HepG2 (cell line): ENCODE data around the gene PLEKHA5. TPM values are rescaled to one million over a fixed set of nuclear protein-coding genes. Genes with fewer than 3 reads are reported as not detected.

ENCODE experiments used
- ATAC-seq: fragments of 200-7000 bp; cut with Tn5 transposase; 3 replicates; pipeline ENCODE4 v1.9.1; 2020; ENCODE audit warnings: mild to moderate bottlenecking, moderate library complexity
- BruUV-seq: library from RNA; stranded (reverse); fragments of 400-500 nt; replicated peaks from 2 replicates; lab custom pipeline; 2021; lab: Mats Ljungman, UMichigan
- CTCF ChIA-PET: fragments of 300-600 bp; formaldehyde crosslinking; extraction: SDS; loops from one replicate; lab custom pipeline; 2021; ENCODE audit warnings: low total read pairs, inconsistent platforms, low intra/inter-chr PET ratio; lab: Yijun Ruan, JAX
- POLR2A ChIA-PET: fragments of 350-600 bp; sonication (Branson Sonifier 250); formaldehyde crosslinking; loops from one replicate; lab custom pipeline; 2020; ENCODE audit warnings: antibody characterized with exemption, inconsistent platforms; lab: Yijun Ruan, JAX
- DNase-seq: peaks from one replicate; pipeline ENCODE4 v3.0.0-alpha.2; 2015; ENCODE audit warnings: low spot score
- FAIRE-seq: peaks from 3 replicates; lab custom pipeline; 2011; peaks lifted over from hg19 to GRCh38; lab: Jason Lieb, UNC
- H2AFZ ChIP-seq: one replicate; pipeline ENCODE4 v1.6.1; 2011; ENCODE audit warnings: low read length, inconsistent platforms
- H3K27ac ChIP-seq: fragments of 300-600 bp; 3 replicates; pipeline ENCODE4 v1.8.0; 2011; ENCODE audit warnings: mixed run types, mild to moderate bottlenecking, mixed read lengths, low read length, inconsistent platforms; ENCODE audit not compliant: insufficient read depth; ENCODE audit errors: extremely low read length
- H3K27me3 ChIP-seq, 2 experiments: fragments of 200-600 bp in 1 of 2; 2 replicates in 1 of 2; 3 replicates in 1 of 2; pipeline versions ENCODE4 v1.6.0 to v1.8.0; 2011; ENCODE audit warnings: low read length in 2 of 2, mild to moderate bottlenecking in 2 of 2, moderate library complexity in 2 of 2, inconsistent platforms in 1 of 2; ENCODE audit not compliant: insufficient read depth in 2 of 2, control insufficient read depth in 1 of 2
- H3K36me3 ChIP-seq, 2 experiments: fragments of 200-600 bp in 1 of 2; replicated peaks in 1 of 2; 2 replicates in 1 of 2; 3 replicates in 1 of 2; pipeline versions ENCODE4 v1.5.1 to v1.8.0; 2011; ENCODE audit warnings: low read length in 2 of 2, inconsistent platforms in 1 of 2; ENCODE audit not compliant: insufficient read depth in 2 of 2, control insufficient read depth in 1 of 2
- H3K4me1 ChIP-seq: 2 replicates; pipeline ENCODE4 v1.5.1; 2012; ENCODE audit warnings: low read length, inconsistent platforms; ENCODE audit not compliant: insufficient read depth
- H3K4me2 ChIP-seq: 2 replicates; pipeline ENCODE4 v1.6.0; 2011; ENCODE audit warnings: low read depth, low read length, inconsistent platforms
- H3K4me3 ChIP-seq, 3 experiments: fragments of 200-600 bp in 1 of 3; sonication (generic), shearing (Covaris generic) in 1 of 3; replicated peaks in 1 of 3; 2 replicates each; pipeline ENCODE4 v1.5.1; 2011 to 2016; ENCODE audit warnings: low read length in 3 of 3, inconsistent platforms in 2 of 3, low read depth in 2 of 3, mild to moderate bottlenecking in 2 of 3, control low read depth in 1 of 3, mixed read lengths in 1 of 3; ENCODE audit not compliant: insufficient read depth in 1 of 3
- H3K79me2 ChIP-seq: one replicate; pipeline ENCODE4 v1.6.1; 2011; ENCODE audit warnings: low read length, inconsistent platforms; ENCODE audit not compliant: insufficient read depth
- H3K9ac ChIP-seq: 2 replicates; pipeline ENCODE4 v1.6.0; 2011; ENCODE audit warnings: mild to moderate bottlenecking, low read depth, low read length, inconsistent platforms; ENCODE audit not compliant: insufficient read depth
- H3K9me3 ChIP-seq: 2 replicates; pipeline ENCODE4 v1.5.1; 2012; ENCODE audit warnings: mild to moderate bottlenecking, low read length
- H4K20me1 ChIP-seq: 2 replicates; pipeline ENCODE4 v1.6.0; 2011; ENCODE audit warnings: inconsistent platforms, mild to moderate bottlenecking, low read length, moderate library complexity; ENCODE audit not compliant: insufficient read depth
- EP300 ChIP-seq, 3 experiments: sonication (generic) in 1 of 3; formaldehyde crosslinking in 1 of 3; IDR thresholded peaks; 2 replicates each; pipeline versions ENCODE4 v1.5.1 to v1.6.1; 2011 to 2020; ENCODE audit warnings: low read depth in 2 of 3, low read length in 2 of 3, borderline replicate concordance in 1 of 3, improper control_type of control experiment in 1 of 3, mild to moderate bottlenecking in 1 of 3, missing genetic modification reagents in 1 of 3, moderate library complexity in 1 of 3
- PAX8 ChIP-seq: sonication (generic); formaldehyde crosslinking; IDR thresholded peaks from 2 replicates; pipeline ENCODE4 v1.8.0; 2022; ENCODE audit warnings: mild to moderate bottlenecking, missing genetic modification reagents, borderline replicate concordance
- RCOR2 ChIP-seq: IDR thresholded peaks from 2 replicates; pipeline ENCODE4 v1.6.1; 2016; ENCODE audit warnings: missing biosample characterization, missing genetic modification reagents
- ZNF142 ChIP-seq: sonication (generic); formaldehyde crosslinking; IDR thresholded peaks from 2 replicates; pipeline ENCODE4 v1.4.0; 2020; ENCODE audit warnings: missing genetic modification reagents
- WGBS: methylation state at CpG from one replicate; pipeline ENCODE4 v1.1.6; 2017; ENCODE audit warnings: low lambda C conversion rate; 5-methylcytosine and 5-hydroxymethylcytosine counted together
- in situ Hi-C: cut with HindIII; loops from 2 replicates; pipeline ENCODE4 v1.10.0; 2017; ENCODE audit warnings: low pct_unique_long_range_greater_than_20kb; ENCODE audit not compliant: extremely low pct_ligation_motif_present
- intact Hi-C: fragments of 100-400 bp; cut with micrococcal nuclease; formaldehyde crosslinking; loops from one replicate; pipeline ENCODE4 v1.10.0; 2022; ENCODE audit not compliant: unreplicated experiment
- polyA plus RNA-seq, 8 experiments: library from polyadenylated mRNA; depleted of rRNA in 3 of 8; stranded (reverse) in 7 of 8; unstranded in 1 of 8; fragments of >200 nt; fragmentation: Illumina TruSeq in 4 of 8; extraction: Trizol in 4 of 8; gene quantifications; 2 replicates each; pipeline versions ENCODE4 v1.2.1 to v1.2.3, GENCODE V29; 2011 to 2016; ENCODE audit warnings: low read depth in 4 of 8, missing spikeins in 1 of 8, mixed read lengths in 1 of 8; ENCODE audit not compliant: insufficient read depth in 1 of 8
- total RNA-seq, 5 experiments: library from RNA; depleted of rRNA; stranded (reverse); fragments of >200 nt; fragmentation: Illumina TruSeq; extraction: Trizol; gene quantifications; 2 replicates each; pipeline ENCODE4 v1.2.3, GENCODE V29; 2016; ENCODE audit warnings: low read depth in 1 of 5

Gene PLEKHA5
- total and polyA plus RNA-seq, 2 of the 13 experiments (the other 11 are each of a cell fraction or from before 2014, with no cell fraction given), result 4.2 to 15.4 TPM

- TF ChIP-seq ZNF142 (CRISPR knock-in tag), result no peak
- no peak for TF ChIP-seq RCOR2 (CRISPR knock-in tag)
- no peak for TF ChIP-seq EP300 (IDR thresholded peaks at IDR 0.05; ENCODE audit: low read depth in 2 of 2, low read length in 2 of 2)
- TF ChIP-seq EP300 (CRISPR knock-in tag; IDR thresholded peaks at IDR 0.05; ENCODE audit: borderline replicate concordance), result no peak
These were observed 85.6 kb downstream of the PLEKHA5 start (continued) for GRCh38 chr12:19215115-19215514.

GRCh38 chr12:19217446-19217845, 87.9 kb downstream of the PLEKHA5 start:
- ChIA-PET CTCF (no interaction called here), POLR2A (no interaction called here)
- intact Hi-C loops (no loop called here), in situ Hi-C loops (no loop called here)
- TF ChIP-seq PAX8 (CRISPR knock-in tag), result no peak
- Histone ChIP-seq H3K4me2 (no peak overlapping the region), H3K27ac (no peak overlapping the region), H4K20me1 (no peaks in the 10 kb centered on the region), H3K9me3 (no peaks in the 10 kb centered on the region), H3K9ac (no peak overlapping the region), H2AFZ (no peak overlapping the region), H3K36me3 (no peaks in the 10 kb centered on the region), H3K4me3 (no peak overlapping the region), H3K4me1 (peaks cover 6% of the 10 kb centered on the region; the same call in 1 of the 2 replicates), H3K27me3 (no peaks in the 10 kb centered on the region), H3K79me2 (no peaks in the 10 kb centered on the region)
- no peak for DNase-seq
- FAIRE-seq, result no peak
- WGBS, result 96% methylated on average over 3 of the region's 3 CpGs
- no TSS peak for BruUV-seq
- no peak for ATAC-seq
